OCI-LY3 (cell line): Measurements from ENCODE around the gene NOP10.

Source experiments
- H2AFZ ChIP-seq: fragments of 200-600, 300-600 bp; shearing (Covaris generic); 2 replicates; pipeline ENCODE4 v1.6.0; 2014; ENCODE audit warnings: antibody characterized with exemption, low read depth, low read length
- H3K27ac ChIP-seq: fragments of 200-600, 300-600 bp; sonication (generic); 2 replicates; pipeline ENCODE4 v1.5.1; 2014; ENCODE audit warnings: mild to moderate bottlenecking, low read length, moderate library complexity, mixed read lengths
- H3K27me3 ChIP-seq: fragments of 200-600, 300-600 bp; sonication (generic); 2 replicates; pipeline ENCODE4 v1.6.1; 2014; ENCODE audit warnings: low read depth, low read length, mixed read lengths
- H3K36me3 ChIP-seq: fragments of 200-600, 300-600 bp; sonication (generic); replicated peaks from 2 replicates; pipeline ENCODE3; 2014; ENCODE audit warnings: low read depth, low read length, mixed read lengths
- H3K4me1 ChIP-seq: fragments of 300-600, 200-600 bp; sonication (generic); 2 replicates; pipeline ENCODE4 v1.6.1; 2014; ENCODE audit warnings: low read length, mixed read lengths
- H3K4me2 ChIP-seq: fragments of 200-600, 300-600 bp; sonication (generic); 2 replicates; pipeline ENCODE4 v1.6.1; 2014; ENCODE audit warnings: low read length, mixed read lengths
- H3K4me3 ChIP-seq: fragments of 300-600, 200-600 bp; sonication (generic); 2 replicates; pipeline ENCODE4 v1.5.1; 2014; ENCODE audit warnings: antibody characterized with exemption, mild to moderate bottlenecking, low read length, moderate library complexity
- H3K79me2 ChIP-seq: fragments of 300-600, 200-600 bp; shearing (Covaris generic); 2 replicates; pipeline ENCODE4 v1.6.1; 2014; ENCODE audit warnings: mild to moderate bottlenecking, low read length, mixed read lengths
- H3K9ac ChIP-seq: fragments of 300-600, 200-600 bp; shearing (Covaris generic); 2 replicates; pipeline ENCODE4 v1.6.0; 2014; ENCODE audit warnings: mild to moderate bottlenecking, low read length, moderate library complexity
- H3K9me3 ChIP-seq: fragments of 200-600, 300-600 bp; shearing (Covaris generic); 2 replicates; pipeline ENCODE4 v1.6.1; 2014; ENCODE audit warnings: low read length, mixed read lengths; ENCODE audit not compliant: insufficient read depth
- H4K20me1 ChIP-seq: fragments of 200-600, 300-600 bp; sonication (generic); 2 replicates; pipeline ENCODE4 v1.6.1; 2016; ENCODE audit warnings: low read length, mixed read lengths; ENCODE audit not compliant: insufficient read depth
- EZH2phosphoT487 ChIP-seq: fragments of 200-600 bp; shearing (Covaris generic); IDR thresholded peaks from 2 replicates; pipeline ENCODE4 v1.6.1; 2018; ENCODE audit warnings: antibody characterized with exemption, mixed run types, low read depth
- TF ChIP-seq, protein P1 (sequence below): fragments of 200-600, 300-600 bp; sonication (generic); IDR thresholded peaks from 2 replicates; pipeline ENCODE4 v1.5.1; 2014; ENCODE audit warnings: antibody characterized with exemption, low read length, low read depth

NOP10 gene

GRCh38 chr15:34360298-34360697, 17.4 kb upstream of the NOP10 start:
- Histone ChIP-seq H3K9ac (no peak overlapping the region), H3K79me2 (peaks cover 15% of the 10 kb centered on the region), H3K27me3 (no peaks in the 10 kb centered on the region), H2AFZ (no peak overlapping the region), H3K4me3 (no peak overlapping the region), H3K4me1 (peaks cover 6% of the 10 kb centered on the region), H4K20me1 (peaks cover 6% of the 10 kb centered on the region; the same call in 1 of the 2 replicates), H3K4me2 (no peak overlapping the region), H3K27ac (no peak overlapping the region), H3K36me3 (peaks cover 67% of the 10 kb centered on the region), H3K9me3 (no peaks in the 10 kb centered on the region)
- TF ChIP-seq EZH2phosphoT487, result no peak
- TF ChIP-seq, protein P1, sequence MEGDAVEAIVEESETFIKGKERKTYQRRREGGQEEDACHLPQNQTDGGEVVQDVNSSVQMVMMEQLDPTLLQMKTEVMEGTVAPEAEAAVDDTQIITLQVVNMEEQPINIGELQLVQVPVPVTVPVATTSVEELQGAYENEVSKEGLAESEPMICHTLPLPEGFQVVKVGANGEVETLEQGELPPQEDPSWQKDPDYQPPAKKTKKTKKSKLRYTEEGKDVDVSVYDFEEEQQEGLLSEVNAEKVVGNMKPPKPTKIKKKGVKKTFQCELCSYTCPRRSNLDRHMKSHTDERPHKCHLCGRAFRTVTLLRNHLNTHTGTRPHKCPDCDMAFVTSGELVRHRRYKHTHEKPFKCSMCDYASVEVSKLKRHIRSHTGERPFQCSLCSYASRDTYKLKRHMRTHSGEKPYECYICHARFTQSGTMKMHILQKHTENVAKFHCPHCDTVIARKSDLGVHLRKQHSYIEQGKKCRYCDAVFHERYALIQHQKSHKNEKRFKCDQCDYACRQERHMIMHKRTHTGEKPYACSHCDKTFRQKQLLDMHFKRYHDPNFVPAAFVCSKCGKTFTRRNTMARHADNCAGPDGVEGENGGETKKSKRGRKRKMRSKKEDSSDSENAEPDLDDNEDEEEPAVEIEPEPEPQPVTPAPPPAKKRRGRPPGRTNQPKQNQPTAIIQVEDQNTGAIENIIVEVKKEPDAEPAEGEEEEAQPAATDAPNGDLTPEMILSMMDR, result no peak

- H3K27me3 ChIP-seq, result no peaks in the 10 kb centered on the region
- no peak overlapping the region for H3K9ac ChIP-seq
- TF ChIP-seq, protein P1, result no peak
- H3K79me2 ChIP-seq, result peaks cover 7% of the 10 kb centered on the region
- H3K27ac ChIP-seq, result no peak overlapping the region
- H3K4me2 ChIP-seq, result no peak overlapping the region
- no peaks in the 10 kb centered on the region for H4K20me1 ChIP-seq
- H3K4me3 ChIP-seq, result no peak overlapping the region
- no peaks in the 10 kb centered on the region for H3K9me3 ChIP-seq
- H3K36me3 ChIP-seq, result peaks cover 69% of the 10 kb centered on the region
- H3K4me1 ChIP-seq, result no peaks in the 10 kb centered on the region
- H2AFZ ChIP-seq, result no peak overlapping the region
Observed at GRCh38 chr15:34359416-34359815, 16.5 kb upstream of the NOP10 start.

GRCh38 chr15:34358948-34359347, 16.0 kb upstream of the NOP10 start:
- no peaks in the 10 kb centered on the region for H3K27me3 ChIP-seq
- H3K79me2 ChIP-seq, result peaks cover 4% of the 10 kb centered on the region
- H3K4me3 ChIP-seq, result no peak overlapping the region
- no peak overlapping the region for H3K9ac ChIP-seq
- H2AFZ ChIP-seq, result no peak overlapping the region
- H4K20me1 ChIP-seq, result no peaks in the 10 kb centered on the region
- H3K4me2 ChIP-seq, result no peak overlapping the region
- H3K4me1 ChIP-seq, result no peaks in the 10 kb centered on the region
- no peak for TF ChIP-seq EZH2phosphoT487
- TF ChIP-seq, protein P1, result no peak
- peaks cover 68% of the 10 kb centered on the region for H3K36me3 ChIP-seq
- H3K27ac ChIP-seq, result no peak overlapping the region
- no peaks in the 10 kb centered on the region for H3K9me3 ChIP-seq

DNA sequence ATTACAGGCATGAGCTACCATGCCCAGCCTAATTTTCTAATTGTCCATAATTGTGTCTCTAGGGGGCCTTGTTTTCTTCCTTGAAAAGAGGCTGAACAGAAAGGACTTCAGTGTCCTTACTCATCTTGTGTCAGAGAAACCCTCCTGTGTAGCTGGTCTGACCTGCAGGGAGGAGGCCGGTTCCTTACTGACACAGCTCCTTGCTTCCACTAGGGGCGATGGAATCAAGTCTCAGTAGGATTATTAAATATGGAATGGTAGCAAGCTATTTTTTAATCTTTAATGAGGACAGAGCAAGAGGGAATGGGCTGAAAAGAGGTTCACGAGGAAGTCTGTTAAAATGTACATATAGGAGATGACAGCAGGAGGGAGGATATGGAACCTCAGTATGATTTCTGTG, 15.4 kb upstream of the NOP10 start:
- H3K4me2 ChIP-seq, result no peak overlapping the region
- no peaks in the 10 kb centered on the region for H3K27me3 ChIP-seq
- H3K4me3 ChIP-seq, result no peak overlapping the region
- H4K20me1 ChIP-seq, result no peaks in the 10 kb centered on the region
- H2AFZ ChIP-seq, result no peak overlapping the region
- no peak overlapping the region for H3K27ac ChIP-seq
- TF ChIP-seq, protein P1, result no peak
- TF ChIP-seq EZH2phosphoT487, result no peak
- no peaks in the 10 kb centered on the region for H3K4me1 ChIP-seq
- no peaks in the 10 kb centered on the region; the same call in 1 of the 2 replicates for H3K79me2 ChIP-seq
- H3K9me3 ChIP-seq, result no peaks in the 10 kb centered on the region
- H3K9ac ChIP-seq, result no peak overlapping the region
- H3K36me3 ChIP-seq, result peaks cover 65% of the 10 kb centered on the region
